ENCODE measurements around the gene GCAT. TPM values are rescaled to one million over a fixed set of nuclear protein-coding genes. Genes with fewer than 3 reads are reported as not detected.
A peak's percentile ranks its signal among the peaks of the same experiment; 100 is the strongest.

The GCAT gene
- total and polyA plus RNA-seq, 9 donors, result 2.3 to 17.7 (median 9.9) TPM

GRCh38 chr22:37862570-37863325, 55.0 kb downstream of the GCAT start:
- Histone ChIP-seq H3K27me3 (no peaks in the 10 kb centered on the region), H3K27ac (peak overlapping the region in 1 of 2 donors; percentile 23), H3K4me1 (ENCODE audit: insufficient read depth) (peaks cover 3% of the 10 kb centered on the region), H3K9me3 (no peaks in the 10 kb centered on the region), H3K36me3 (peaks cover 2% of the 10 kb centered on the region), H3K4me3 (no peak overlapping the region)
- no peak for DNase-seq
- TF ChIP-seq EP300 (IDR thresholded peaks at IDR 0.05), result no peak
- no peak for TF ChIP-seq CTCF (IDR thresholded peaks at IDR 0.05)
- TF ChIP-seq POLR2A (IDR thresholded peaks at IDR 0.05), result no peak
- intact Hi-C loops (cut with DNase I), result loop anchor here (2.0 to 5.0 kb wide), 3 partner anchors 40 to 45 kb away; partner anchors contain the start of gene GALR3 (in 1 of the 4)
- 20 to 43% (median 27%) methylated on average over 7 of the region's 7 CpGs for WGBS, 3 donors

DNA sequence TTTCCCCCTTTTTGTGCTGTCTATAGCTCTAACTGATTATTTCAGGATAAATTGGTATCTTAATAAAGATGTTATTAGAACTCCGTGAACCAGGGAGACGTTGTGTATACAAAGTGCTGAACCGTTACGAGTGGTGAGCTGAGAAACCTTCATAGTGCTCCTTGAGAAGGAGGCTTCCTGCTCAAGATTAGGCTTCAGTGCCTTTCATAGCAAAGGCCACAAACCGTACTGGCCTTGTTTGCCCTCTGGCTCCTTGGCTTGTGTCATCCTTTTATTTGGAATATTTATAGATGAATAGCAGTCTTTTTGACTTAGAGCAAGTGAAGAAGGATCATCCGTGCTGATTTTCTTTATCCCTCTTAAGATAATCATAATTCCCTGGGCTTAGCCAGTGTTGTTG, 57.8 kb downstream of the GCAT start:
- Histone ChIP-seq H3K9me3 (no peaks in the 10 kb centered on the region), H3K4me1 (ENCODE audit: insufficient read depth) (peaks cover 3% of the 10 kb centered on the region), H3K27me3 (no peaks in the 10 kb centered on the region), H3K4me3 (no peak overlapping the region), H3K27ac (no peak overlapping the region), H3K36me3 (no peaks in the 10 kb centered on the region)
- intact Hi-C loops (cut with DNase I), result no loop called here
- 75 to 80% (median 76%) methylated on average over 6 of the region's 6 CpGs for WGBS, 3 donors
- DNase-seq, result no peak
- TF ChIP-seq CTCF (IDR thresholded peaks at IDR 0.05) (no peak), POLR2A (IDR thresholded peaks at IDR 0.05) (no peak), EP300 (IDR thresholded peaks at IDR 0.05) (no peak)

MicroRNAs within 50 kb of the gene (microRNA counts, 767-probe panel; counts per million panel counts)
- 530 counts per million, percentile 78 among the panel's probes with 10 or more counts for microRNA hsa-miR-658
- 530 counts per million, percentile 78 among the panel's probes with 10 or more counts for microRNA hsa-miR-659-3p

Small RNA genes within 50 kb of the gene (microRNA-seq; reads per million reads assigned to microRNA genes)
- 0.16 to 0.71 (median 0.38) reads per million in 3 donors for gene MIR659

Small RNA genes within 50 kb of the gene (small RNA-seq; reads per million reads assigned to genes)
- 0.30 reads per million for gene MIR659

Other genes with a start within 250 kb of the GCAT start
- gene CDC42EP1, start 247.5 kb upstream of the GCAT start, total RNA-seq, result 100 to 1,000 TPM in 2 of 7 donors, 10 to 100 TPM in 5; 25.6 to 125 (median 89.7) TPM
- gene CDC42EP1, start 247.5 kb upstream of the GCAT start, polyA plus RNA-seq, result 10 to 100 TPM in 1 of 2 donors, 1 to 10 TPM in 1; 3.4 to 41.3 TPM
- gene LGALS2, start 227.8 kb upstream of the GCAT start, total RNA-seq, result 1 to 10 TPM in 2 of 7 donors, not detected in 5; 1.7 to 2.6 TPM
- 1 to 10 TPM in 1 of 2 donors, under 1 TPM in 1; 0.35 to 2.6 TPM for gene LGALS2, start 227.8 kb upstream of the GCAT start, polyA plus RNA-seq
- gene GGA1, start 199.1 kb upstream of the GCAT start, total RNA-seq, result 10 to 100 TPM; 36.8 to 64.7 (median 49.6) TPM
- 10 to 100 TPM; 24.1 to 41.9 TPM for gene GGA1, start 199.1 kb upstream of the GCAT start, polyA plus RNA-seq
- gene SH3BP1, start 168.3 kb upstream of the GCAT start, total RNA-seq, result 10 to 100 TPM in 4 of 7 donors, 1 to 10 TPM in 3; 2.0 to 13.3 (median 10.9) TPM
- gene SH3BP1, start 168.3 kb upstream of the GCAT start, polyA plus RNA-seq, result 1 to 10 TPM; 4.5 to 5.5 TPM
- 10 to 100 TPM in 6 of 7 donors, 1 to 10 TPM in 1; 9.1 to 15.9 (median 12.7) TPM for gene PDXP, start 149.2 kb upstream of the GCAT start, total RNA-seq
- gene PDXP, start 149.2 kb upstream of the GCAT start, polyA plus RNA-seq, result 10 to 100 TPM in 1 of 2 donors, 1 to 10 TPM in 1; 8.1 to 13.3 TPM
- 1,000 to 10,000 TPM in 5 of 7 donors, 100 to 1,000 TPM in 2; 819 to 1,819 (median 1,125) TPM for gene LGALS1, start 132.3 kb upstream of the GCAT start, total RNA-seq
- 1,000 to 10,000 TPM in 1 of 2 donors, 100 to 1,000 TPM in 1; 331 to 1,399 TPM for gene LGALS1, start 132.3 kb upstream of the GCAT start, polyA plus RNA-seq
- 10 to 100 TPM; 11.9 to 36.0 (median 20.3) TPM for gene NOL12, start 121.6 kb upstream of the GCAT start, total RNA-seq
- gene NOL12, start 121.6 kb upstream of the GCAT start, polyA plus RNA-seq, result 10 to 100 TPM in 1 of 2 donors, 1 to 10 TPM in 1; 7.6 to 19.3 TPM
- gene TRIOBP, start 110.9 kb upstream of the GCAT start, total RNA-seq, result 100 to 1,000 TPM in 2 of 7 donors, 10 to 100 TPM in 5; 54.6 to 175 (median 88.7) TPM
- 10 to 100 TPM; 19.5 to 69.5 TPM for gene TRIOBP, start 110.9 kb upstream of the GCAT start, polyA plus RNA-seq
- not detected for gene GALR3, start 15.4 kb downstream of the GCAT start, total RNA-seq
- not detected for gene GALR3, start 15.4 kb downstream of the GCAT start, polyA plus RNA-seq
- gene ANKRD54, start 36.4 kb downstream of the GCAT start, total RNA-seq, result 10 to 100 TPM; 28.5 to 48.6 (median 36.2) TPM
- gene ANKRD54, start 36.4 kb downstream of the GCAT start, polyA plus RNA-seq, result 10 to 100 TPM; 14.4 to 24.4 TPM
- 1,000 to 10,000 TPM in 2 of 7 donors, 100 to 1,000 TPM in 5; 534 to 1,344 (median 896) TPM for gene EIF3L, start 41.5 kb downstream of the GCAT start, total RNA-seq
- gene EIF3L, start 41.5 kb downstream of the GCAT start, polyA plus RNA-seq, result 1,000 to 10,000 TPM in 1 of 2 donors, 100 to 1,000 TPM in 1; 725 to 1,289 TPM
- 10 to 100 TPM in 6 of 7 donors, 1 to 10 TPM in 1; 6.2 to 30.0 (median 23.3) TPM for gene MICALL1, start 98.4 kb downstream of the GCAT start, total RNA-seq
- gene MICALL1, start 98.4 kb downstream of the GCAT start, polyA plus RNA-seq, result 1 to 10 TPM; 7.9 to 9.0 TPM
- gene C22orf23, start 145.7 kb downstream of the GCAT start, total RNA-seq, result 1 to 10 TPM in 3 of 7 donors, under 1 TPM in 4; 0.28 to 2.6 (median 0.77) TPM
- gene C22orf23, start 145.7 kb downstream of the GCAT start, polyA plus RNA-seq, result under 1 TPM; 0.41 to 0.87 TPM
- 10 to 100 TPM; 54.8 to 87.9 (median 65.2) TPM for gene POLR2F, start 145.8 kb downstream of the GCAT start, total RNA-seq
- 100 to 1,000 TPM in 1 of 2 donors, 10 to 100 TPM in 1; 40.3 to 101 TPM for gene POLR2F, start 145.8 kb downstream of the GCAT start, polyA plus RNA-seq
- gene SOX10, start 176.6 kb downstream of the GCAT start, total RNA-seq, result 1 to 10 TPM in 3 of 7 donors, under 1 TPM in 2, not detected in 2; 0.11 to 3.2 (median 1.3) TPM
- gene SOX10, start 176.6 kb downstream of the GCAT start, polyA plus RNA-seq, result 1 to 10 TPM in 1 of 2 donors, under 1 TPM in 1; 0.61 to 1.9 TPM
- 10 to 100 TPM; 26.0 to 47.7 (median 35.1) TPM for gene PICK1, start 249.5 kb downstream of the GCAT start, total RNA-seq
- 10 to 100 TPM; 18.0 to 33.3 TPM for gene PICK1, start 249.5 kb downstream of the GCAT start, polyA plus RNA-seq

Measured in ovary (tissue), 9 donors.